Pancreas (tissue), 10 donors: Measurements from ENCODE around the gene SYNPR. TPM values are rescaled to one million over a fixed set of nuclear protein-coding genes. Genes with fewer than 3 reads are reported as not detected.

Experiments used
- ATAC-seq, 4 donors: fragments of 200-7000 bp; cut with Tn5 transposase; one replicate each; pipeline versions ENCODE4 v1.8.0 to v1.9.1; 2020; ENCODE audit warnings: mild to moderate bottlenecking in 4 of 4, moderate library complexity in 4 of 4
- DNase-seq, 6 donors: peaks; one replicate each; pipeline ENCODE4 v3.0.0-alpha.2; 2020
- FAIRE-seq: peaks from 2 replicates; lab custom pipeline; 2012; peaks lifted over from hg19 to GRCh38; lab: Jason Lieb, UNC
- H3K27ac ChIP-seq, 4 donors: fragments of 200-600 bp; sonication (generic); 1 replicate in 3 of 4; 2 replicates in 1 of 4; pipeline versions ENCODE4 v1.5.0 to v1.8.0; 2020
- H3K27me3 ChIP-seq, 4 donors: fragments of 200-600 bp; one replicate each; pipeline ENCODE4 v1.8.0; 2021
- H3K36me3 ChIP-seq, 3 donors: fragments of 200-600 bp; sonication (generic) in 1 of 3; one replicate each; pipeline versions ENCODE4 v1.5.0 to v1.8.0; 2020 to 2021
- H3K4me1 ChIP-seq, 3 donors: fragments of 200-600 bp; one replicate each; pipeline ENCODE4 v1.8.0; 2021
- H3K4me3 ChIP-seq, 4 donors: fragments of 200-600 bp; sonication (generic) in 2 of 4; one replicate each; pipeline versions ENCODE4 v1.5.0 to v1.8.0; 2020 to 2021
- H3K9me3 ChIP-seq, 4 donors: fragments of 200-600 bp; one replicate each; pipeline ENCODE4 v1.8.0; 2021
- CTCF ChIP-seq, 4 donors: fragments of 200-600 bp; sonication (generic) in 3 of 4; IDR thresholded peaks; one replicate each; pipeline versions ENCODE4 v1.5.0 to v1.8.0; 2021; ENCODE audit warnings: antibody characterized with exemption in 4 of 4
- WGBS, 2 donors: extraction: QIAGEN DNeasy Blood & Tissue Kit; methylation state at CpG; one replicate each; pipeline ENCODE4 v1.1.7; 2013; 5-methylcytosine and 5-hydroxymethylcytosine counted together
- intact Hi-C, 3 donors: fragments of 100-400 bp; cut with DNase I; formaldehyde crosslinking; loops; one replicate each; pipeline versions ENCODE4 v1.11.1 to v1.14.2; 2022
- polyA plus RNA-seq, 2 donors: library from polyadenylated mRNA; stranded (reverse); fragments of 200-250 nt; gene quantifications; one replicate each; pipeline ENCODE4 v1.2.3, GENCODE V29; 2013
- total RNA-seq, 6 donors: library from RNA; stranded (reverse); fragmentation: NEBNext Ultra II Directional in 4 of 6; extraction: Animal tissue kit (Norgen Biotek cat#: 25700) in 4 of 6; gene quantifications; one replicate each; pipeline versions ENCODE4 v1.2.1 to v1.2.4, GENCODE V29; 2021 to 2023
- donor health status: healthy with polysubstance abuse.
- donor health status: DM: no; HTN: no; CAD: no; lungs with moderate emphysema.
- donor health status: DM: no; HTN: no; CAD: no.
- donor health status: control.
- donor health status: control.
- donor health status: Bipolar disorder and iron deficiency.
- donor health status: DM: yes; HTN: yes; CAD: no.
- donor health status: DM: no; HTN: no; CAD: no.
- donor health status: DM: no; HTN: no; CAD: no.
- donor health status: DM: yes; HTN: yes; CAD: no.

The SYNPR gene
- total and polyA plus RNA-seq, 8 donors = 0.31 to 1.4 TPM; not detected in 6

- no peaks in the 10 kb centered on the region for H3K27me3 ChIP-seq
- H3K27ac ChIP-seq = no peak overlapping the region
- no peaks in the 10 kb centered on the region for H3K4me1 ChIP-seq
- H3K4me3 ChIP-seq = no peak overlapping the region
- no peaks in the 10 kb centered on the region for H3K9me3 ChIP-seq
- no peak for ATAC-seq
- no peak for FAIRE-seq
- no peak for TF ChIP-seq CTCF (IDR thresholded peaks at IDR 0.05)
- no peak for DNase-seq
- no peaks in the 10 kb centered on the region for H3K36me3 ChIP-seq
- intact Hi-C loops = no loop called here
- 71 to 76% methylated on average over 1 of the region's 1 CpG for WGBS, 2 donors
Measured at GRCh38 chr3:63661242-63661641, 383.1 kb downstream of the SYNPR start.

- H3K27ac ChIP-seq = no peak overlapping the region
- DNase-seq (no peak), FAIRE-seq (no peak), ATAC-seq (no peak)
- H3K9me3 ChIP-seq = no peaks in the 10 kb centered on the region
- H3K4me3 ChIP-seq = no peak overlapping the region
- TF ChIP-seq CTCF (IDR thresholded peaks at IDR 0.05) = no peak
- no peaks in the 10 kb centered on the region for H3K27me3 ChIP-seq
- 68 to 85% methylated on average over 4 of the region's 4 CpGs for WGBS, 2 donors
- no peaks in the 10 kb centered on the region for H3K36me3 ChIP-seq
- intact Hi-C loops = no loop called here
- no peaks in the 10 kb centered on the region for H3K4me1 ChIP-seq
Measured at GRCh38 chr3:63662011-63662410, 383.9 kb downstream of the SYNPR start.

GRCh38 chr3:63662500-63662899, 384.4 kb downstream of the SYNPR start:
- no peak for TF ChIP-seq CTCF (IDR thresholded peaks at IDR 0.05)
- intact Hi-C loops = no loop called here
- ATAC-seq (peak in 3 of 4 donors; percentile 75 to 81 (median 76)), DNase-seq (no peak), FAIRE-seq (no peak)
- Histone ChIP-seq H3K27ac (no peak overlapping the region), H3K4me1 (no peaks in the 10 kb centered on the region), H3K9me3 (no peaks in the 10 kb centered on the region), H3K27me3 (no peaks in the 10 kb centered on the region), H3K4me3 (no peak overlapping the region), H3K36me3 (no peaks in the 10 kb centered on the region)
